Chondrocyte (in vitro differentiated cells): ENCODE data around the gene FMO4. TPM values are rescaled to one million over a fixed set of nuclear protein-coding genes. Genes with fewer than 3 reads are reported as not detected.
A peak's percentile ranks its signal among the peaks of the same experiment; 100 is the strongest.

Experiments used
- DNase-seq: peaks from one replicate; pipeline ENCODE4 v3.0.0; 2021; ENCODE audit warnings: mixed read lengths, low spot score
- H3K27ac Mint-ChIP-seq: one replicate; pipeline ENCODE4 v1.8.0; 2021; ENCODE audit warnings: mild to moderate bottlenecking, moderate library complexity, mixed read lengths; ENCODE audit not compliant: unreplicated experiment
- H3K27me3 Mint-ChIP-seq: 2 replicates; pipeline ENCODE4 v1.8.0; 2021; ENCODE audit warnings: low read depth, mixed read lengths
- H3K36me3 Mint-ChIP-seq: 2 replicates; pipeline ENCODE4 v1.8.0; 2021; ENCODE audit warnings: low read depth, mixed read lengths
- H3K4me1 Mint-ChIP-seq: 2 replicates; pipeline ENCODE4 v1.8.0; 2021; ENCODE audit warnings: low read depth, mild to moderate bottlenecking, mixed read lengths
- H3K4me3 Mint-ChIP-seq: one replicate; pipeline ENCODE4 v1.8.0; 2021; ENCODE audit warnings: mild to moderate bottlenecking, moderate library complexity, mixed read lengths; ENCODE audit not compliant: unreplicated experiment
- H3K9me3 Mint-ChIP-seq: 2 replicates; pipeline ENCODE4 v1.8.0; 2021; ENCODE audit warnings: low read depth, mixed read lengths
- long read RNA-seq: library from polyadenylated mRNA; stranded (forward); transcript quantifications from one replicate; pipeline ENCODE4 v2.0.0, GENCODE V29; 2021
- total RNA-seq: library from RNA; stranded (reverse); gene quantifications from 3 replicates; pipeline ENCODE4 v1.2.1, GENCODE V29; 2021
- TF ChIP-seq, protein P1 (sequence below): fragments of 200-600 bp; sonication (generic); IDR thresholded peaks from 2 replicates; pipeline ENCODE4 v1.5.0; 2021; ENCODE audit warnings: antibody characterized with exemption, mild to moderate bottlenecking, moderate library complexity

The FMO4 gene, protein sequence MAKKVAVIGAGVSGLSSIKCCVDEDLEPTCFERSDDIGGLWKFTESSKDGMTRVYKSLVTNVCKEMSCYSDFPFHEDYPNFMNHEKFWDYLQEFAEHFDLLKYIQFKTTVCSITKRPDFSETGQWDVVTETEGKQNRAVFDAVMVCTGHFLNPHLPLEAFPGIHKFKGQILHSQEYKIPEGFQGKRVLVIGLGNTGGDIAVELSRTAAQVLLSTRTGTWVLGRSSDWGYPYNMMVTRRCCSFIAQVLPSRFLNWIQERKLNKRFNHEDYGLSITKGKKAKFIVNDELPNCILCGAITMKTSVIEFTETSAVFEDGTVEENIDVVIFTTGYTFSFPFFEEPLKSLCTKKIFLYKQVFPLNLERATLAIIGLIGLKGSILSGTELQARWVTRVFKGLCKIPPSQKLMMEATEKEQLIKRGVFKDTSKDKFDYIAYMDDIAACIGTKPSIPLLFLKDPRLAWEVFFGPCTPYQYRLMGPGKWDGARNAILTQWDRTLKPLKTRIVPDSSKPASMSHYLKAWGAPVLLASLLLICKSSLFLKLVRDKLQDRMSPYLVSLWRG
- total RNA-seq: 2.2 to 3.5 TPM (median 2.6 TPM) in 3 replicates
- long read RNA-seq: 0 reads

DNA sequence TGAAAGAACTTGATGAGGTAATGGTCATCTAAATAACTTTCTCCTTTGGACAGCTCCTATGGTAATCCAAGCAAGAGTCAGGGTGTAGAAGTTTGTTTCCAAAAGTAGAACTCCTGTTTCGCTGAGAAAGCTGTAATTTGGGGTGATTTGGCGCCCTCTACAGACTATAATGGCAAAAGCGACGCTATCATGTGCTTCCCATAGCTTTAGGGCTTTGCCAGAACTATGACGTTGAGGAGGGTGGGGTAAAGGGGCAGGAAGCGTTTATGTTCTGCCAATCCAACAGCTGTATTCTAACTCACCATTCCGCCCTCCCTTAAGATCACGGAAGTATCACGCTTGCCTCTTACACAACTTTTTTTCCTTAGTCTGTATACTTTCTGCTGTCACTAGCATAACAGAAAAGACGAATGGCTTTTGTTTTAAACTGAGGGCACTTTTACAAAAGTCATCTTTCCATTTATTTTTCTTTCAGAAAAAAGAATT lies at the start of gene FMO4:
Gene FMO4 (plus strand): TSS at position 349 of the 486 bp plus-strand sequence. CDS start 5,643 bp downstream, outside the sequence.
- Mint-ChIP-seq H3K4me3 (peak within 1 kb of the TSS; percentile 71), H3K27ac (peak within 1 kb of the TSS; percentile 94), H3K4me1 (peaks cover 14% of the 10 kb centered on the region), H3K27me3 (no peaks in the 10 kb centered on the region), H3K9me3 (peaks cover under 1% of the 10 kb centered on the region), H3K36me3 (peaks cover under 1% of the 10 kb centered on the region)
- TF ChIP-seq, protein P1, sequence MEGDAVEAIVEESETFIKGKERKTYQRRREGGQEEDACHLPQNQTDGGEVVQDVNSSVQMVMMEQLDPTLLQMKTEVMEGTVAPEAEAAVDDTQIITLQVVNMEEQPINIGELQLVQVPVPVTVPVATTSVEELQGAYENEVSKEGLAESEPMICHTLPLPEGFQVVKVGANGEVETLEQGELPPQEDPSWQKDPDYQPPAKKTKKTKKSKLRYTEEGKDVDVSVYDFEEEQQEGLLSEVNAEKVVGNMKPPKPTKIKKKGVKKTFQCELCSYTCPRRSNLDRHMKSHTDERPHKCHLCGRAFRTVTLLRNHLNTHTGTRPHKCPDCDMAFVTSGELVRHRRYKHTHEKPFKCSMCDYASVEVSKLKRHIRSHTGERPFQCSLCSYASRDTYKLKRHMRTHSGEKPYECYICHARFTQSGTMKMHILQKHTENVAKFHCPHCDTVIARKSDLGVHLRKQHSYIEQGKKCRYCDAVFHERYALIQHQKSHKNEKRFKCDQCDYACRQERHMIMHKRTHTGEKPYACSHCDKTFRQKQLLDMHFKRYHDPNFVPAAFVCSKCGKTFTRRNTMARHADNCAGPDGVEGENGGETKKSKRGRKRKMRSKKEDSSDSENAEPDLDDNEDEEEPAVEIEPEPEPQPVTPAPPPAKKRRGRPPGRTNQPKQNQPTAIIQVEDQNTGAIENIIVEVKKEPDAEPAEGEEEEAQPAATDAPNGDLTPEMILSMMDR: peak; percentile 95
- DNase-seq: no peak

DNA sequence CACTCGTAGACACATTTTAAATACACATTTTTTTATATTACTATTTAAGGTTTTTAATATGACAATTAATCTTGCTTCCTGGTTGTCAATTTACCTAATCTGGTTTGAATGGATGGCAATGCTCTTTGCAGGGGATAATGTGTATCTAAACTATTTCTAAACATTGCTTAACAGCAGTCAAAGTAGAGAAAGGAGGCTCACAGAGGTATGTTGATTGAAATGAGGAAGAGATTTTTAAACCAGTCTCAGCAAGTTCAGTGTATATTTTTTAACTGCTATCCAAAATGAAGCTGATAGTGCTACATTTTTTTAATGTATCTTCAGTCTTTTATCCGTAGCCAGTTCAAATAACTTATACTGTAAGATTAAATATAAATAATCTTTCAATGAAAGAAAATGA lies 48.3 kb upstream of the FMO4 start:
- peaks cover 17% of the 10 kb centered on the region for H3K4me1 Mint-ChIP-seq
- DNase-seq: no peak
- H3K9me3 Mint-ChIP-seq: no peaks in the 10 kb centered on the region
- peaks cover under 1% of the 10 kb centered on the region for H3K27me3 Mint-ChIP-seq
- H3K27ac Mint-ChIP-seq: no peak overlapping the region
- TF ChIP-seq, protein P1: no peak
- H3K4me3 Mint-ChIP-seq: no peak overlapping the region
- no peaks in the 10 kb centered on the region for H3K36me3 Mint-ChIP-seq

DNA sequence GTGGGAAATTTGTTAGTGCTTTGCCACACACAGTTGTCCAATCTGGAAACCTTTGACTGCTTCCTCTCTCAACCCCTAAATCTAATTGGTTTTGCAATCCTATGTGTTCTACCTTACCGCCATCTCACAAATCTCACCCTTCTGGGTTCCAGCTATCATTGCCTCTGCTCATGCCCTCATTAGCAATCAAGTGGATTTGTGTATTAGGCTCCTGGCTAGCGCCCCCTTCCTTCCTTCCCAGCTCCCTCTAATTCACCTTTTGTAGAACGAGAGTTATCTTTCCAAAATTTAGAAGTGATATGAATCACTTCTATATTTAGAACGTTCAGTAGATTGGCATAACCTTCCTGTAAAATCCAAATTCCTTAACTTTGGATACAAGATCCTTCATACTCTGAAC lies 47.1 kb upstream of the FMO4 start:
- Mint-ChIP-seq H3K36me3 (no peaks in the 10 kb centered on the region), H3K4me1 (peaks cover 17% of the 10 kb centered on the region)

DNA sequence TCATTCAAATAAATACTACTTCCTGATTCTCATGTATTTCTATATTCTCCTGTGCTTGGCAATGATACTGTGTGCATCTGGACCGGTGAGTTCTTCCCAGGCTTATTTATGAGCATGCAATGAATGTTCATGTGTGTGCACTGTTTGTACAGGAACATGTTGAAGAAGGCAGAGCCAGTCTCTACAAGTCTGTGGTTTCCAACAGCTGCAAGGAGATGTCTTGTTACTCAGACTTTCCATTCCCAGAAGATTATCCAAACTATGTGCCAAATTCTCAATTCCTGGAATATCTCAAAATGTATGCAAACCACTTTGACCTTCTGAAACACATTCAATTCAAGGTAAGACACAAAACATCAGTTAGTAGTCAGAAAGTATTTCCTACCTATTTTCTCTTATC lies 46.6 kb upstream of the FMO4 start:
- TF ChIP-seq, protein P1: no peak
- no peaks in the 10 kb centered on the region for H3K36me3 Mint-ChIP-seq
- H3K27ac Mint-ChIP-seq: no peak overlapping the region
- peaks cover 4% of the 10 kb centered on the region for H3K27me3 Mint-ChIP-seq
- DNase-seq: no peak
- no peak overlapping the region for H3K4me3 Mint-ChIP-seq
- H3K4me1 Mint-ChIP-seq: peaks cover 17% of the 10 kb centered on the region
- no peaks in the 10 kb centered on the region for H3K9me3 Mint-ChIP-seq

More for the DNA sequence above, 47.1 kb upstream of the FMO4 start:
- H3K9me3 Mint-ChIP-seq: no peaks in the 10 kb centered on the region
- no peak for DNase-seq
- no peak overlapping the region for H3K27ac Mint-ChIP-seq
- H3K27me3 Mint-ChIP-seq: peaks cover 4% of the 10 kb centered on the region
- no peak overlapping the region for H3K4me3 Mint-ChIP-seq
- TF ChIP-seq, protein P1: no peak

DNA sequence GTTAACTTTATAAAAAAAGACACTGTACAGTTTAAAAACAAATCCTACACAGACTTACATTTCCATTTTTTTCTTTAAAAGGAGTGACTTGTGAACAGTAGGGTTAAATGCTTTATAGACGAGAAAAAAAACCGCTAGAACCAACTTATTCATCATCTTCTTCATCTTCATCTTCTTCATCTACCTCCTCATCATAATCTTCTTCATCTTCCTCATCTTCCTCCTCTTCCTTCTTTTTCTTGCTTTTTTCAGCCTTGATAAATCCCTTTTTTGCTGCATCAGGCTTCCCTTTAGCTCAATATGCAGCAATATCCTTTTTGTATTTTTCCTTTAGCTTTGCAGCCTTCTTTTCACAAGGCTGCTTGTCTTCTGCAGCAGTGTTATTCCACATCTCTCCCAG lies 43.2 kb upstream of the FMO4 start:
- Mint-ChIP-seq H3K36me3 (no peaks in the 10 kb centered on the region), H3K27me3 (peaks cover 4% of the 10 kb centered on the region), H3K4me3 (no peak overlapping the region), H3K4me1 (peaks cover 17% of the 10 kb centered on the region), H3K27ac (no peak overlapping the region), H3K9me3 (no peaks in the 10 kb centered on the region)
- TF ChIP-seq, protein P1: no peak
- DNase-seq: no peak
